IMR-90 (cell line): ENCODE data around the gene FOXO6. TPM values are rescaled to one million over a fixed set of nuclear protein-coding genes. Genes with fewer than 3 reads are reported as not detected.

Source experiments
- ATAC-seq: fragments of 200-7000 bp; cut with Tn5 transposase; 2 replicates; pipeline ENCODE4 v1.9.1; 2020; ENCODE audit warnings: low read depth, mild to moderate bottlenecking, moderate library complexity
- BruUV-seq: library from RNA; stranded (reverse); fragments of 400-500 nt; replicated peaks from 2 replicates; lab custom pipeline; 2021; lab: Mats Ljungman, UMichigan
- CTCF ChIA-PET: fragments of 300-600 bp; formaldehyde crosslinking; extraction: SDS; loops from one replicate; lab custom pipeline; 2021; ENCODE audit warnings: antibody characterized with exemption; lab: Yijun Ruan, JAX
- POLR2A ChIA-PET: fragments of 300-600 bp; sonication (Branson Sonifier 250); formaldehyde crosslinking; loops from one replicate; lab custom pipeline; 2022; ENCODE audit warnings: antibody characterized with exemption; ENCODE audit not compliant: unreplicated experiment; lab: Charles Lee
- DNase-seq: peaks from one replicate; pipeline ENCODE4 v3.0.0; 2013
- H2AFZ ChIP-seq: replicated peaks from 2 replicates; pipeline ENCODE3; 2013; ENCODE audit warnings: low read length, mild to moderate bottlenecking; ENCODE audit not compliant: poor library complexity
- H2AK5ac ChIP-seq: 2 replicates; pipeline ENCODE4 v1.6.1; 2013; ENCODE audit warnings: low read depth, low read length, inconsistent platforms
- H2AK9ac ChIP-seq: replicated peaks from 2 replicates; pipeline ENCODE3; 2013; ENCODE audit warnings: mild to moderate bottlenecking, low read depth, low read length, moderate library complexity; ENCODE audit not compliant: poor library complexity
- H2BK120ac ChIP-seq: 2 replicates; pipeline ENCODE4 v1.6.1; 2013; ENCODE audit warnings: low read depth, low read length, inconsistent platforms
- H2BK15ac ChIP-seq: 3 replicates; pipeline ENCODE4 v1.6.1; 2013; ENCODE audit warnings: low read depth, low read length, inconsistent platforms
- H2BK20ac ChIP-seq: 2 replicates; pipeline ENCODE4 v1.6.1; 2013; ENCODE audit warnings: low read depth, mild to moderate bottlenecking, inconsistent platforms, low read length, moderate library complexity
- H2BK5ac ChIP-seq: 2 replicates; pipeline ENCODE4 v1.6.1; 2013; ENCODE audit warnings: mild to moderate bottlenecking, low read depth, low read length, inconsistent platforms; ENCODE audit not compliant: poor library complexity, severe bottlenecking
- H3K14ac ChIP-seq: replicated peaks from 2 replicates; pipeline ENCODE4 v1.6.1; 2013; ENCODE audit warnings: low read depth, low read length, inconsistent platforms
- H3K18ac ChIP-seq: 2 replicates; pipeline ENCODE4 v1.6.1; 2013; ENCODE audit warnings: low read depth, low read length, control low read depth
- H3K23ac ChIP-seq: 2 replicates; pipeline ENCODE4 v1.6.1; 2013; ENCODE audit warnings: low read depth, low read length, inconsistent platforms
- H3K27ac ChIP-seq: 2 replicates; pipeline ENCODE4 v1.5.1; 2013; ENCODE audit warnings: mild to moderate bottlenecking, control low read depth, low read length; ENCODE audit not compliant: insufficient read depth
- H3K27me3 ChIP-seq: 2 replicates; pipeline ENCODE4 v1.6.1; 2013; ENCODE audit warnings: low read length; ENCODE audit not compliant: control insufficient read depth, insufficient read depth
- H3K36me3 ChIP-seq: 2 replicates; pipeline ENCODE4 v1.6.1; 2013; ENCODE audit warnings: low read length, mixed read lengths; ENCODE audit not compliant: control insufficient read depth, insufficient read depth
- H3K4ac ChIP-seq: 2 replicates; pipeline ENCODE4 v1.6.1; 2013; ENCODE audit warnings: low read depth, low read length, inconsistent platforms
- H3K4me1 ChIP-seq: 2 replicates; pipeline ENCODE4 v1.6.1; 2013; ENCODE audit warnings: low read length, mixed read lengths; ENCODE audit not compliant: control insufficient read depth, insufficient read depth
- H3K4me2 ChIP-seq: 2 replicates; pipeline ENCODE4 v1.6.1; 2013; ENCODE audit warnings: low read depth, mild to moderate bottlenecking, control low read depth, low read length, moderate library complexity
- H3K4me3 ChIP-seq: 2 replicates; pipeline ENCODE4 v1.5.1; 2013; ENCODE audit warnings: low read depth, mild to moderate bottlenecking, control low read depth, low read length, moderate library complexity; ENCODE audit not compliant: insufficient read depth
- H3K56ac ChIP-seq: 2 replicates; pipeline ENCODE4 v1.6.1; 2013; ENCODE audit warnings: low read length, inconsistent platforms; ENCODE audit not compliant: insufficient read depth; ENCODE audit errors: extremely low read depth
- H3K79me1 ChIP-seq, 2 experiments: 2 replicates each; pipeline ENCODE4 v1.6.1; 2013; ENCODE audit warnings: low read length in 2 of 2, inconsistent platforms in 1 of 2, low read depth in 1 of 2
- H3K9ac ChIP-seq: 2 replicates; pipeline ENCODE4 v1.6.1; 2013; ENCODE audit warnings: low read depth, low read length, control low read depth
- H3K9me1 ChIP-seq: 2 replicates; pipeline ENCODE4 v1.6.1; 2013; ENCODE audit warnings: low read length, inconsistent platforms; ENCODE audit not compliant: insufficient read depth
- H3K9me3 ChIP-seq: 2 replicates; pipeline ENCODE4 v1.6.1; 2013; ENCODE audit warnings: low read length; ENCODE audit not compliant: control insufficient read depth, insufficient read depth
- H4K20me1 ChIP-seq: 2 replicates; pipeline ENCODE4 v1.6.1; 2013; ENCODE audit warnings: low read length, inconsistent platforms; ENCODE audit not compliant: insufficient read depth
- H4K5ac ChIP-seq: 2 replicates; pipeline ENCODE4 v1.6.1; 2013; ENCODE audit warnings: mild to moderate bottlenecking, low read depth, low read length, control low read depth
- H4K8ac ChIP-seq, 2 experiments: 2 replicates each; pipeline ENCODE4 v1.6.1; 2013; ENCODE audit warnings: low read depth in 2 of 2, low read length in 2 of 2, control low read depth in 1 of 2, inconsistent platforms in 1 of 2
- H4K91ac ChIP-seq: 2 replicates; pipeline ENCODE4 v1.6.1; 2013; ENCODE audit warnings: low read depth, low read length, inconsistent platforms; ENCODE audit not compliant: insufficient read depth
- BHLHE40 ChIP-seq: fragments of 150-350 bp; IDR thresholded peaks from 2 replicates; pipeline ENCODE4 v1.6.1; 2016; ENCODE audit warnings: mild to moderate bottlenecking, low read depth, low read length
- CEBPB ChIP-seq: IDR thresholded peaks from 2 replicates; pipeline ENCODE4 v1.6.1; 2012; ENCODE audit warnings: low read depth, low read length, improper control_type of control experiment
- FOS ChIP-seq: fragments of 150-350 bp; IDR thresholded peaks from 2 replicates; pipeline ENCODE4 v1.6.1; 2016; ENCODE audit warnings: low read depth, low read length
- MAFK ChIP-seq: IDR thresholded peaks from 2 replicates; pipeline ENCODE4 v1.6.1; 2012; ENCODE audit warnings: low read depth, low read length, improper control_type of control experiment
- MXI1 ChIP-seq: IDR thresholded peaks from 2 replicates; pipeline ENCODE4 v1.6.1; 2012; ENCODE audit warnings: low read depth, mild to moderate bottlenecking, low read length, moderate library complexity, borderline replicate concordance
- NFE2L2 ChIP-seq: fragments of 150-350 bp; IDR thresholded peaks from 2 replicates; pipeline ENCODE4 v1.6.1; 2016; ENCODE audit warnings: low read depth, mild to moderate bottlenecking, low read length
- POLR2A ChIP-seq: IDR thresholded peaks from 2 replicates; pipeline ENCODE4 v1.6.1; 2012; ENCODE audit warnings: mild to moderate bottlenecking, low read depth, low read length
- RCOR1 ChIP-seq: IDR thresholded peaks from 2 replicates; pipeline ENCODE4 v1.6.1; 2012; ENCODE audit warnings: mild to moderate bottlenecking, low read length, improper control_type of control experiment; ENCODE audit not compliant: insufficient replicate concordance
- WGBS, 2 experiments: methylation state at CpG; one replicate each; pipeline versions ENCODE4 v1.1.5 to v1.1.7; 2013; ENCODE audit warnings: missing lambda C conversion rate in 2 of 2; ENCODE audit not compliant: insufficient read length in 1 of 2; ENCODE audit errors: extremely low coverage in 2 of 2; 5-methylcytosine and 5-hydroxymethylcytosine counted together
- dilution Hi-C: fragments of 300-500 bp; cut with HindIII; formaldehyde crosslinking; loops from one replicate; pipeline ENCODE4 v1.14.3; 2018; ENCODE audit warnings: low sequenced_read_pairs; ENCODE audit not compliant: unreplicated experiment
- in situ Hi-C: fragments of 300-500 bp; cut with MboI; formaldehyde crosslinking; loops from 3 replicates; pipeline ENCODE4 v1.14.3; 2019; ENCODE audit warnings: low sequenced_read_pairs, inconsistent platforms, mixed read lengths
- intact Hi-C: fragments of 100-400 bp; cut with micrococcal nuclease; formaldehyde crosslinking; loops from 2 replicates; pipeline ENCODE4 v1.10.0; 2022
- polyA plus RNA-seq, 3 experiments: library from polyadenylated mRNA; depleted of rRNA; stranded (reverse); fragments of >200 nt; gene quantifications; 2 replicates each; pipeline ENCODE4 v1.2.3, GENCODE V29; 2012; ENCODE audit warnings: low replicate concordance in 1 of 3
- total RNA-seq: library from RNA; depleted of rRNA; stranded (reverse); fragments of >200 nt; gene quantifications from 2 replicates; pipeline ENCODE4 v1.2.3, GENCODE V29; 2012
- TF ChIP-seq, protein P1 (sequence below): fragments of 150-350 bp; IDR thresholded peaks from 2 replicates; pipeline ENCODE4 v1.6.1; 2016; ENCODE audit warnings: low read depth, mild to moderate bottlenecking, low read length, moderate library complexity, borderline replicate concordance
- TF ChIP-seq, protein P2 (sequence below): conservative IDR thresholded peaks from 2 replicates; pipeline ENCODE4 v1.5.1; 2012; ENCODE audit warnings: mild to moderate bottlenecking, low read depth, low read length, improper control_type of control experiment
- TF ChIP-seq, protein P3 (sequence below): fragments of 150-350 bp; IDR thresholded peaks from 2 replicates; pipeline ENCODE4 v1.6.1; 2017; ENCODE audit warnings: mild to moderate bottlenecking, antibody characterized with exemption, low read length, low read depth

The FOXO6 gene
- total and polyA plus RNA-seq, 2 of the 4 experiments (the other 2 are of a cell fraction), result not detected

DNA sequence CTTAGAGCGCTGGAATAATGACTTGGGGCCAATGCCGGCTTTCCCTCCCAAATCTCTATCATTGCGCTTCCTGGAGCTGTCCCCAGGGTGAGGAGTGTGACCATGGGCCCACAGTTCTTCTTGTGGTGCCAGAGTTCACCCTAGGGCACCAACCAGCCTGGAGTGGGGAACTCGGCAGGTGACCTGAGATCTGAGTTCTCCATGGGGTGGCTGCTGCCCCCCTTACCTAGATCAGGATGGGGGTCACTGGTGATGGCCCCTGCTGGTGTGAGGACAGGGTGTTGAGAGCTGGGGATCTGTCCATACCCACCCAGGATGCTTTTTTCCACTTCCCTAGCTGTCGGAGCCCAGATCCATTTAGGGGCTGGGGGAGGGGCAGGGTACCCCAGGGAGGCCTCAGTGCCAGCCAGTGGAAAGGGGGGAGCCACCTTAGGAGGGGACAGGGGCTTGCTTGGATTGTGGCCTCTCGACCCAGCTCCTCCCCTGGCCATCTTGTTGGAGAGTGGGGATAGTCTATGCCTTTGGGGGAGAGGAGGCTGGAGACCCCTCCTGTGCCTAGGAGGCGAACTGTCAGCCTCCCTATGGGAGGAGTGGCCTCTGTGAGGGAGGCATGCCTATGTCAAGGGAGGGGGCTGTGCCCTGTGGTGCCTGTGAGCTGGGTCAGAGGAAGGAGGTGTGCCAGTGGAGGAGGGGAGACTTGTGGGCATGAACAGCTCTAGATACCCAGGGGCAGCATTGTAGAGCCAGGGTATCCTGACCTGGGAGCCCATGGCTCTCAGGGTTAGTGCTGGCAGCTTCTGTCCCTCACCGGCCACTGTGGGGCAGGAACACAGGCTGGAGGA is 1.7 kb downstream of the FOXO6 start:
- no peak for DNase-seq
- peaks cover 3% of the 10 kb centered on the region; the same call in 1 of the 2 replicates for H3K9me1 ChIP-seq
- H4K5ac ChIP-seq, result no peak overlapping the region
- H4K8ac ChIP-seq, result no peak overlapping the region
- CTCF ChIA-PET, result no interaction called here
- 0% methylated on average over 1 of the region's 8 CpGs; no CpG with 5 or more reads in 1 of the 2 experiments for WGBS, 2 experiments
- POLR2A ChIA-PET, result no interaction called here
- no peak for ATAC-seq
- no TSS peak for BruUV-seq
- H2BK15ac ChIP-seq, result no peak overlapping the region
- H3K4me2 ChIP-seq, result no peak overlapping the region
- H3K27ac ChIP-seq, result no peak overlapping the region
- H3K27me3 ChIP-seq, result peaks cover 68% of the 10 kb centered on the region
- intact Hi-C loops, result loop anchor here (5.0 kb wide), 1 partner anchor 259 kb away; no protein-coding TSS in a partner anchor
- H3K4me1 ChIP-seq, result peaks cover 1% of the 10 kb centered on the region; the same call in 1 of the 2 replicates
- no peaks in the 10 kb centered on the region for H3K9me3 ChIP-seq
- H4K20me1 ChIP-seq, result 0 out of 2 replicates have a peak, but pooled peaks cover 5% of the 10 kb centered on the region
- no peak overlapping the region for H3K18ac ChIP-seq
- no peak overlapping the region for H3K14ac ChIP-seq
- H2AK5ac ChIP-seq, result no peak overlapping the region
- H2BK120ac ChIP-seq, result no peak overlapping the region
- H2AFZ ChIP-seq, result no peak overlapping the region
- no peak overlapping the region for H2BK20ac ChIP-seq
- H2AK9ac ChIP-seq, result no peak overlapping the region
- no peak overlapping the region for H4K91ac ChIP-seq
- no peak overlapping the region for H3K9ac ChIP-seq
- dilution Hi-C loops, result no loop called here
- H3K4ac ChIP-seq, result no peak overlapping the region
- no peak for TF ChIP-seq POLR2A
- no peak for TF ChIP-seq CEBPB
- no peak for TF ChIP-seq FOS
- TF ChIP-seq, protein P1, sequence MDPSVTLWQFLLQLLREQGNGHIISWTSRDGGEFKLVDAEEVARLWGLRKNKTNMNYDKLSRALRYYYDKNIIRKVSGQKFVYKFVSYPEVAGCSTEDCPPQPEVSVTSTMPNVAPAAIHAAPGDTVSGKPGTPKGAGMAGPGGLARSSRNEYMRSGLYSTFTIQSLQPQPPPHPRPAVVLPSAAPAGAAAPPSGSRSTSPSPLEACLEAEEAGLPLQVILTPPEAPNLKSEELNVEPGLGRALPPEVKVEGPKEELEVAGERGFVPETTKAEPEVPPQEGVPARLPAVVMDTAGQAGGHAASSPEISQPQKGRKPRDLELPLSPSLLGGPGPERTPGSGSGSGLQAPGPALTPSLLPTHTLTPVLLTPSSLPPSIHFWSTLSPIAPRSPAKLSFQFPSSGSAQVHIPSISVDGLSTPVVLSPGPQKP, result no peak
- TF ChIP-seq BHLHE40, result no peak
- no peak for TF ChIP-seq NFE2L2
- TF ChIP-seq MAFK, result no peak
- TF ChIP-seq MXI1, result no peak
- TF ChIP-seq, protein P2, sequence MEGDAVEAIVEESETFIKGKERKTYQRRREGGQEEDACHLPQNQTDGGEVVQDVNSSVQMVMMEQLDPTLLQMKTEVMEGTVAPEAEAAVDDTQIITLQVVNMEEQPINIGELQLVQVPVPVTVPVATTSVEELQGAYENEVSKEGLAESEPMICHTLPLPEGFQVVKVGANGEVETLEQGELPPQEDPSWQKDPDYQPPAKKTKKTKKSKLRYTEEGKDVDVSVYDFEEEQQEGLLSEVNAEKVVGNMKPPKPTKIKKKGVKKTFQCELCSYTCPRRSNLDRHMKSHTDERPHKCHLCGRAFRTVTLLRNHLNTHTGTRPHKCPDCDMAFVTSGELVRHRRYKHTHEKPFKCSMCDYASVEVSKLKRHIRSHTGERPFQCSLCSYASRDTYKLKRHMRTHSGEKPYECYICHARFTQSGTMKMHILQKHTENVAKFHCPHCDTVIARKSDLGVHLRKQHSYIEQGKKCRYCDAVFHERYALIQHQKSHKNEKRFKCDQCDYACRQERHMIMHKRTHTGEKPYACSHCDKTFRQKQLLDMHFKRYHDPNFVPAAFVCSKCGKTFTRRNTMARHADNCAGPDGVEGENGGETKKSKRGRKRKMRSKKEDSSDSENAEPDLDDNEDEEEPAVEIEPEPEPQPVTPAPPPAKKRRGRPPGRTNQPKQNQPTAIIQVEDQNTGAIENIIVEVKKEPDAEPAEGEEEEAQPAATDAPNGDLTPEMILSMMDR, result no peak
- TF ChIP-seq, protein P3, sequence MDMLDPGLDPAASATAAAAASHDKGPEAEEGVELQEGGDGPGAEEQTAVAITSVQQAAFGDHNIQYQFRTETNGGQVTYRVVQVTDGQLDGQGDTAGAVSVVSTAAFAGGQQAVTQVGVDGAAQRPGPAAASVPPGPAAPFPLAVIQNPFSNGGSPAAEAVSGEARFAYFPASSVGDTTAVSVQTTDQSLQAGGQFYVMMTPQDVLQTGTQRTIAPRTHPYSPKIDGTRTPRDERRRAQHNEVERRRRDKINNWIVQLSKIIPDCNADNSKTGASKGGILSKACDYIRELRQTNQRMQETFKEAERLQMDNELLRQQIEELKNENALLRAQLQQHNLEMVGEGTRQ, result no peak
- TF ChIP-seq RCOR1, result no peak
- H3K56ac ChIP-seq, result no peak overlapping the region
- no peaks in the 10 kb centered on the region for H3K36me3 ChIP-seq
- H3K4me3 ChIP-seq, result no peak overlapping the region
- H2BK5ac ChIP-seq, result no peak overlapping the region
- in situ Hi-C loops, result no loop called here
- H3K23ac ChIP-seq, result no peak overlapping the region
- no peaks in the 10 kb centered on the region for H3K79me1 ChIP-seq
